GM12873 (cell line): ENCODE data around the gene TMEM106C.

Experiments used
- TF ChIP-seq, protein P1 (sequence below): IDR thresholded peaks from 2 replicates; pipeline ENCODE4 v1.5.1; 2012; ENCODE audit warnings: low read depth, mild to moderate bottlenecking, moderate library complexity, low read length, control low read depth; ENCODE audit not compliant: insufficient read depth; ENCODE audit errors: missing control alignments

The TMEM106C gene

GRCh38 chr12:47943623-47944340, 19.6 kb upstream of the TMEM106C start:
- TF ChIP-seq, protein P1, sequence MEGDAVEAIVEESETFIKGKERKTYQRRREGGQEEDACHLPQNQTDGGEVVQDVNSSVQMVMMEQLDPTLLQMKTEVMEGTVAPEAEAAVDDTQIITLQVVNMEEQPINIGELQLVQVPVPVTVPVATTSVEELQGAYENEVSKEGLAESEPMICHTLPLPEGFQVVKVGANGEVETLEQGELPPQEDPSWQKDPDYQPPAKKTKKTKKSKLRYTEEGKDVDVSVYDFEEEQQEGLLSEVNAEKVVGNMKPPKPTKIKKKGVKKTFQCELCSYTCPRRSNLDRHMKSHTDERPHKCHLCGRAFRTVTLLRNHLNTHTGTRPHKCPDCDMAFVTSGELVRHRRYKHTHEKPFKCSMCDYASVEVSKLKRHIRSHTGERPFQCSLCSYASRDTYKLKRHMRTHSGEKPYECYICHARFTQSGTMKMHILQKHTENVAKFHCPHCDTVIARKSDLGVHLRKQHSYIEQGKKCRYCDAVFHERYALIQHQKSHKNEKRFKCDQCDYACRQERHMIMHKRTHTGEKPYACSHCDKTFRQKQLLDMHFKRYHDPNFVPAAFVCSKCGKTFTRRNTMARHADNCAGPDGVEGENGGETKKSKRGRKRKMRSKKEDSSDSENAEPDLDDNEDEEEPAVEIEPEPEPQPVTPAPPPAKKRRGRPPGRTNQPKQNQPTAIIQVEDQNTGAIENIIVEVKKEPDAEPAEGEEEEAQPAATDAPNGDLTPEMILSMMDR: no peak

GRCh38 chr12:47944685-47945340, 18.6 kb upstream of the TMEM106C start:
- TF ChIP-seq, protein P1: no peak

DNA sequence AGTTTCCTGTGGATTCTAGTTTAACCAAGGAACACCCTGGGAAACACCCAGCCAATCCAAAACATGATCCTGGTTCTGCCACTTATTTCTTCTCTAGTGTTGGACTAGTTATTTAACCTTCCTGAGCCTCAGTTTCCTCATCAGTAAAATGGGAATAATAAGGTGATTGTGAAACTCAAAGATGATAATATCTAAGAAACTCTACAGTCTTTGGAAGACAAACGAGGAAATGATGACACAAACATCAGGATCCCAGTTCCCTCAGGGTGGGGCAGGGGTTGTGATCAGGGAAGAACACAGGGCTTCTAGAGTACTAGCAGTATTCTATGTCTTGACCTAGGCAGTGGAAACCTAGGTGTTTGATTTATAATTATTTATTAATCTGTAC, 18.1 kb upstream of the TMEM106C start:
- TF ChIP-seq, protein P1: no peak

GRCh38 chr12:47946413-47947323, 16.7 kb upstream of the TMEM106C start:
- TF ChIP-seq, protein P1: no peak

DNA sequence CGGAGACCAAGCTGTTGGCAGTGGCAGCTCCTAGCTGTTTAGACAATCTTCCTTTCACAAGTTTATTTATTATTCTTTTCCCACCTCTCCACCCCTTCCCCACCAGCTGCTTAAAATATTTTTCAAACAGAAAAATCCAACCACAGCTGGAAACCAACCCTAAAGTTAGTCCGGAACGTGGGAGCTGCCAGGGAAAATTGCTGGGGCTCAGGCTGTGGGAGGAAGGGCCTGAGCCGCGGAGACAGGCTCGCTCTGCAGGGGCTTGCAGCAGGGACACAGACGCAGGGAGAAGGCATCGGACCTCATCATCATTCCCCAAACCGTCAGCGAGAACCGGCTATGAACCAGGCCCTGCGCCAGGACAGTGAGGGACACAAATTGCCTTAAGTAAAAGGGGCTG, 16.1 kb upstream of the TMEM106C start:
- TF ChIP-seq, protein P1: no peak

GRCh38 chr12:47949441-47950341, 13.7 kb upstream of the TMEM106C start:
- TF ChIP-seq, protein P1: peak; percentile 96
